D721Med (cell line): ENCODE data around the gene GLT8D2.
"Not testable (repeated sequence)": the region's sequence is repeated elsewhere in the genome, so short reads cannot be mapped to it uniquely, and the experiment has no call there.

Source experiments
- DNase-seq: peaks from one replicate; pipeline ENCODE4 v3.0.0; 2011; ENCODE audit warnings: low spot score; ENCODE audit not compliant: insufficient read length
- FAIRE-seq: peaks from 2 replicates; lab custom pipeline; 2011; peaks lifted over from hg19 to GRCh38; lab: Jason Lieb, UNC
- TF ChIP-seq, protein P1 (sequence below): IDR thresholded peaks from 2 replicates; pipeline ENCODE4 v1.5.1; 2012; ENCODE audit warnings: mild to moderate bottlenecking, control low read depth; ENCODE audit not compliant: insufficient read depth; ENCODE audit errors: missing control alignments

GLT8D2 gene

GRCh38 chr12:104050436-104050835 lies 449 bp upstream of the GLT8D2 start:
- FAIRE-seq (no peak), DNase-seq (no peak)
- TF ChIP-seq, protein P1, sequence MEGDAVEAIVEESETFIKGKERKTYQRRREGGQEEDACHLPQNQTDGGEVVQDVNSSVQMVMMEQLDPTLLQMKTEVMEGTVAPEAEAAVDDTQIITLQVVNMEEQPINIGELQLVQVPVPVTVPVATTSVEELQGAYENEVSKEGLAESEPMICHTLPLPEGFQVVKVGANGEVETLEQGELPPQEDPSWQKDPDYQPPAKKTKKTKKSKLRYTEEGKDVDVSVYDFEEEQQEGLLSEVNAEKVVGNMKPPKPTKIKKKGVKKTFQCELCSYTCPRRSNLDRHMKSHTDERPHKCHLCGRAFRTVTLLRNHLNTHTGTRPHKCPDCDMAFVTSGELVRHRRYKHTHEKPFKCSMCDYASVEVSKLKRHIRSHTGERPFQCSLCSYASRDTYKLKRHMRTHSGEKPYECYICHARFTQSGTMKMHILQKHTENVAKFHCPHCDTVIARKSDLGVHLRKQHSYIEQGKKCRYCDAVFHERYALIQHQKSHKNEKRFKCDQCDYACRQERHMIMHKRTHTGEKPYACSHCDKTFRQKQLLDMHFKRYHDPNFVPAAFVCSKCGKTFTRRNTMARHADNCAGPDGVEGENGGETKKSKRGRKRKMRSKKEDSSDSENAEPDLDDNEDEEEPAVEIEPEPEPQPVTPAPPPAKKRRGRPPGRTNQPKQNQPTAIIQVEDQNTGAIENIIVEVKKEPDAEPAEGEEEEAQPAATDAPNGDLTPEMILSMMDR = no peak

DNA sequence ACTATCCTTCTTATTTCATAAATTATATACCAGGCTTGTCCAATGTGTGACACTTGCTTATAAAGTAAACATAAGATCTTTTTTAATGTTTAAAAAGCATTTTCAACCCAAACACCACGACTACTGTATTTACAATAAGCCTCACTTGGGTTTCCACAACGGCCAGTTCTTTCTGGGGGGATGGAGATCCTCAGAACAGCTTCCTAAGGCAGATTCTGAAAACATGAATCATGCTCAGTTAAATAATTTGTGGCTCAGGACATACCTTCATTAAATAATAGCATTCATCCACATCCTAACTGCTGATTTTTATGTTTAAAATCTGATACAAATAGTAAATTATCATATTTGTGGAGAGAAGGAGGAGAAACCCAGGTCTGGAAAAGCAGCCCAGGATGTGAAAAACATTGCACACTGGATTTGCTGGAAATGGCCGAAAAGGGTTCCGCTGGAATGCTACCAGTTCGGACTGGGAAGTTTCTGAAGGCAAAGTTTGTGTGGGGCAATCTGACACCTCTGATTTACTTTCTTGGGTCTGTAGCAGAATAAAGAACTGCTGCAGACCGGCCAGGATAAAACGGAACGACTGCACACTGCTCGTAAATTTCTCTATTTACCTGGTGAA lies 597 bp downstream of the GLT8D2 start:
- FAIRE-seq = no peak
- no peak for DNase-seq

GRCh38 chr12:104048811-104049210 lies 1.2 kb downstream of the GLT8D2 start:
- TF ChIP-seq, protein P1 = no peak
- DNase-seq (no peak), FAIRE-seq (no peak)

More for the DNA sequence above, 597 bp downstream of the GLT8D2 start:
- TF ChIP-seq, protein P1 = no peak

GRCh38 chr12:104048162-104048561 lies 1.8 kb downstream of the GLT8D2 start:
- FAIRE-seq (no peak), DNase-seq (no peak)
- TF ChIP-seq, protein P1 = no peak

- DNase-seq = no peak
- FAIRE-seq = no peak
- TF ChIP-seq, protein P1 = no peak
These were observed 3.7 kb downstream of the GLT8D2 start for GRCh38 chr12:104046306-104046705.

- DNase-seq = no peak
These were observed 5.8 kb downstream of the GLT8D2 start for GRCh38 chr12:104044158-104044557.

DNA sequence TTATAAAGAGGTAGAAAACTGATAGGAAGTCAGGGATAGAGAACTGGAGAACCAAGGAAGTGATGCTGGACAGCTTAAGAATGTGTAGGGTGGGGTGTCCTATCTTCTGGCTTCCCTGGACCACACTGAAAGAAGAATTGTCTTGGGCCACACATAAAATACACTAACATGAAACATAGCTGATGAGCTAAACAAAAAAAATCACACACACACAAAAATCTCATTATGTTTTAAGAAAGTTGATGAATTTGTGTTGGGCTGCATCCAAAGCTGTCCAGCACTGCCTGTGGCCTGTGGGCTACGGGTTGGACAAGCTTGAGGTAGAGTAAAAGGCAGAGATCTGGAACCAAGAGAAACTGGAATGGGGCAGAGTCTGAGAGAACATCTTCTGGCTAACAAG lies 7.4 kb downstream of the GLT8D2 start:
- DNase-seq = no peak
- TF ChIP-seq, protein P1 = no peak
- no peak for FAIRE-seq

More at GRCh38 chr12:104044158-104044557, 5.8 kb downstream of the GLT8D2 start:
- FAIRE-seq = no peak
- TF ChIP-seq, protein P1 = no peak

DNA sequence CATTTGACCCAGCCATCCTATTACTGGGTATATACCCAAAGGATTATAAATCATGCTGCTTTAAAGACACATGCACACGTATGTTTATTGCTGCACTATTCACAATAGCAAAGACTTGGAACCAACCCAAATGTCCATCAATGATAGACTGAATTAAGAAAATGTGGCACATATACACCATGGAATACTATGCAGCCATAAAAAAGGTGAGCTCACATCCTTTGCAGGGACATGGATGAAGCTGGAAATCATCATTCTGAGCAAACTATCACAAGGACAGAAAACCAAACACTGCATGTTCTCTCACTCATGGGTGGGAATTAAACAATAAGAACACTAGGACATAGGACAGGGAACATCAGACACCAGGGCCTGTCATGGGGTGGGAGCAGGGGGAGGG lies 10.2 kb downstream of the GLT8D2 start:
- DNase-seq, FAIRE-seq: not testable (repeated sequence)

- not testable (repeated sequence) for DNase-seq, FAIRE-seq
These were observed 13.8 kb downstream of the GLT8D2 start for GRCh38 chr12:104036143-104036542.

DNA sequence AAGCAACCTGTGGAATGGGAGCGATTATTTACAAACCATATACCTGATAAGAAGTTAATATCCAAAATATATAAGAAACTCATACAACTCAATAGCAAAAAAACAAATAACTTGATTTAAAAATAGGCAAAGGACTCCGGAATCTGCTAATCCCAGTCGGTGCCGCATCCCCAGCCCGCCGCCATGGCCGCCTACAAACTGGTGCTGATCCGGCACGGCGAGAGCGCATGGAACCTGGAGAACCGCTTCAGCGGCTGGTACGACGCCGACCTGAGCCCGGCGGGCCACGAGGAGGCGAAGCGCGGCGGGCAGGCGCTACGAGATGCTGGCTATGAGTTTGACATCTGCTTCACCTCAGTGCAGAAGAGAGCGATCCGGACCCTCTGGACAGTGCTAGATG lies 19.4 kb downstream of the GLT8D2 start:
- not testable (repeated sequence) for FAIRE-seq, DNase-seq
